Measurements from ENCODE around the gene DDI2.

The DDI2 gene

DNA sequence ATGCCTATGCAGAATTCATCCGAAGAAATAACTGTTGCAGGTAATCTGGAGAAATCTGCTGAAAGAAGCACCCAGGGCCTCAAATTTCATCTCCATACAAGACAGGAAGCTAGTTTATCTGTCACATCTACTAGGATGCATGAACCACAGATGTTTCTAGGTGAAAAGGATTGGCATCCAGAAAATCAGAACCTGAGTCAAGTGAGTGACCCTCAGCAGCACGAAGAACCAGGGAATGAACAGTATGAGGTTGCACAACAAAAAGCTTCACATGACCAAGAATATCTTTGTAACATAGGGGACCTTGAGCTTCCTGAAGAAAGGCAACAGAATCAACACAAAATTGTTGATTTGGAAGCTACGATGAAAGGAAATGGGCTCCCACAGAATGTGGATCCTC is 42.9 kb downstream of the DDI2 start:
- TF ChIP-seq, protein P1, sequence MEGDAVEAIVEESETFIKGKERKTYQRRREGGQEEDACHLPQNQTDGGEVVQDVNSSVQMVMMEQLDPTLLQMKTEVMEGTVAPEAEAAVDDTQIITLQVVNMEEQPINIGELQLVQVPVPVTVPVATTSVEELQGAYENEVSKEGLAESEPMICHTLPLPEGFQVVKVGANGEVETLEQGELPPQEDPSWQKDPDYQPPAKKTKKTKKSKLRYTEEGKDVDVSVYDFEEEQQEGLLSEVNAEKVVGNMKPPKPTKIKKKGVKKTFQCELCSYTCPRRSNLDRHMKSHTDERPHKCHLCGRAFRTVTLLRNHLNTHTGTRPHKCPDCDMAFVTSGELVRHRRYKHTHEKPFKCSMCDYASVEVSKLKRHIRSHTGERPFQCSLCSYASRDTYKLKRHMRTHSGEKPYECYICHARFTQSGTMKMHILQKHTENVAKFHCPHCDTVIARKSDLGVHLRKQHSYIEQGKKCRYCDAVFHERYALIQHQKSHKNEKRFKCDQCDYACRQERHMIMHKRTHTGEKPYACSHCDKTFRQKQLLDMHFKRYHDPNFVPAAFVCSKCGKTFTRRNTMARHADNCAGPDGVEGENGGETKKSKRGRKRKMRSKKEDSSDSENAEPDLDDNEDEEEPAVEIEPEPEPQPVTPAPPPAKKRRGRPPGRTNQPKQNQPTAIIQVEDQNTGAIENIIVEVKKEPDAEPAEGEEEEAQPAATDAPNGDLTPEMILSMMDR (IDR thresholded peaks at IDR 0.05; ENCODE audit: insufficient read depth, missing control alignments): no peak
- no peak for DNase-seq (ENCODE audit: insufficient read length, low spot score)
- FAIRE-seq: no peak

DNA sequence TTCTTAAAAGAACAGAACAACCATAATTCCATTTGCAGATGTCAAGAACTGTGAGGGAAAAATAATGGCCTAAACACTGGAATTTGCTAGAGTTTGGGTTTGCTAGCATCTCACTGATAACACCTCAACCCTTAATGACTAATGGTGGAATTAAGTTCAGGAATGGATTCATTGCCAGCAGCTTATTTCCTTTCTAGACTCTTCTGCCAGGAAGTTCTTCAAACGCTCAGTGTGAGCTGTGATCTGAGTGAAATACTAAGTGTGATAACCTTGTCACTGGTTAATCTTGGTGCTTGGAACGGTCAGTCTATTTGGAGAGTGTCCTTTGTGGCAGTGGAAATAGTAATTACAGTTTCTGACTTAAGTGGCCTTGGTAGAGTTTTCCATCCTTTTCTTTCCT is 45.2 kb downstream of the DDI2 start:
- FAIRE-seq: no peak
- TF ChIP-seq, protein P1 (IDR thresholded peaks at IDR 0.05; ENCODE audit: insufficient read depth, missing control alignments): no peak
- DNase-seq (ENCODE audit: insufficient read length, low spot score): no peak

DNA sequence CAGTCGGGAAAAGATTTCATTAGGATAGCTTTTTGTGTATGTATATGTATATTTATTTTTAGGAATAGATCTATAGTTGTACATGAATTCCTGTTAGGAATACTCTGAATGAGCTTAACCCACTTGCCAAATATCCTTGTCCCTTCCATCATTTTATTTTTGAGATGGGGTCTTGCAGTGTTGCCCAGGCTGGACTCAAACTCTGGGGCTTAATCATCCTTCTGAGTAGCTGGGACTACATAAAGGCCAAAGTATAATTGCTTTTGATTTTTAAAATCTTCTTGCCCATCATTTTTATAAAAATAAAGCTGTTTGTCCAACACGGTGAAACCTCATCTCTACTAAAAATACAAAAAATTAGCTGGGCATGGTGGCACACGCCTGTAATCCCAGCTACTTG is 46.7 kb downstream of the DDI2 start:
- TF ChIP-seq, protein P1 (IDR thresholded peaks at IDR 0.05; ENCODE audit: insufficient read depth, missing control alignments): no peak
- no peak for DNase-seq (ENCODE audit: insufficient read length, low spot score)
- FAIRE-seq: no peak

DNA sequence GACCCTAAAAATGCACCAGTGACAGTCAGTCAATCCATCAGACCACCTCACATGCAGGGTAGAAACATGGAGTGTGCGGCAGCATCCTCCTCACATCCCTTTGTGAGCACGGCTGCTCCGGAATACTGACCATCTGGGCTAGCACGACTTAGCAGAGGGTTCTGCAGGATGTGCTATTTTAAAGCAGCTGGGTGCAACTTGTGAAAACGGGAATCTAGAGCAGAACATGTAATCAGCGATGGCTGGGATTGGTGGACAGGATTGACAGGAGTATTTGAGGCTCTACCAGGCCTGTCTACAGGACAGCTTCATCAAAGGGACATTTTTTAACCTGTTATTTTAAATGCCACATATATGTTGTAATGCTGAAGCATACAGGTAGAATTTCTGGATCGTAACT is 50.1 kb downstream of the DDI2 start:
- TF ChIP-seq, protein P1 (IDR thresholded peaks at IDR 0.05; ENCODE audit: insufficient read depth, missing control alignments): no peak
- FAIRE-seq (no peak), DNase-seq (ENCODE audit: insufficient read length, low spot score) (no peak)

DNA sequence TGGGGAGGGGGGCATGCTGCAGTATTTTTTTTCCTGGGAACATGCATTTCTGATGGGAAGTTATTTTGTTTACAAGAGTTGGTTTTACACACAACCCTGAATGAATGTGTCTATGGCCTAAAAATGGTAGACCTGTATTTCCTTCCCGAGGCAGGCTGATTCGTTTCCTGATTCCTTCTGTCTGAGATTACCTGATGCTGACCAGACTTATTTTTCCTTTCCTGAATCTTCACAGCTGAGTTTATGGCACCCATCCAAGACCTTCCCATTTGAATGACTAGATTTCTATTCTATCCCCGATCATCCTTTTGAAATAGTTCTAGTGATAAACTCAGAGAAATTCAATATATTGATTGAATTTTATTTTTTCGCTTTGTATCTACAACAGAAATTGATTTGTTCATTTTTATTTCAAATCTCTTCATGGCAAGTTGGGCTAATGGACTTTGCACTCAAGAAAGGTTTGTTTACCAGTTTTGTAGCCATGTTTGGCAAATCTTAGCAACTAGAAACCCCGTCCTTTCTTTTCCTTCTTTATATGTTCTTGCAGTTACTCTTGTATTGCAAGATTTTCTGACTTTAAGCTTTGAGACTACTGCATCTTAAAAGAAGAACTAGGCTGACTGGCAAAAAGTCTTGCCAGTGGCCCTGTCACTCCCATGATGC is 51.0 kb downstream of the DDI2 start:
- DNase-seq (ENCODE audit: insufficient read length, low spot score) (no peak), FAIRE-seq (no peak)
- TF ChIP-seq, protein P1 (IDR thresholded peaks at IDR 0.05; ENCODE audit: insufficient read depth, missing control alignments): no peak

DNA sequence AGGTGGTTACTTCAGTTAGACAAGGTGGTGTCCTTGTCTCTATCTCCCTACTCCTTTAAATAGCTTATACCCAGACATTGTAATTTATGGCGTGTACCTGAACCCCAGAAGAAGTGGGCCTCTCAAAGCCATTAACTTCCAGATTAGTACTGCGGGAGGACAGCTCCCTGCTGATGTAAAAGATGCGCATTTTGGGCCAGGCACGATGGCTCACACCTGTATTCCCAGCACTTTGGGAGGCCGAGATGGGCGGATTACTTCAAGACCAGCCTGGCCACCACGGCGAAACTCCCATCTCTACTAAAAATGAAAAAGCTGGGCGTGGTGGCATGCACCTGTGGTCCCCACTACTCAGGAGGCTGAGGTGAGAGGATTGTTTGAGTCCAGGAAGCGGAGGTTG is 51.8 kb downstream of the DDI2 start:
- TF ChIP-seq, protein P1 (IDR thresholded peaks at IDR 0.05; ENCODE audit: insufficient read depth, missing control alignments): no peak
- DNase-seq (ENCODE audit: insufficient read length, low spot score) (no peak), FAIRE-seq (no peak)

DNA sequence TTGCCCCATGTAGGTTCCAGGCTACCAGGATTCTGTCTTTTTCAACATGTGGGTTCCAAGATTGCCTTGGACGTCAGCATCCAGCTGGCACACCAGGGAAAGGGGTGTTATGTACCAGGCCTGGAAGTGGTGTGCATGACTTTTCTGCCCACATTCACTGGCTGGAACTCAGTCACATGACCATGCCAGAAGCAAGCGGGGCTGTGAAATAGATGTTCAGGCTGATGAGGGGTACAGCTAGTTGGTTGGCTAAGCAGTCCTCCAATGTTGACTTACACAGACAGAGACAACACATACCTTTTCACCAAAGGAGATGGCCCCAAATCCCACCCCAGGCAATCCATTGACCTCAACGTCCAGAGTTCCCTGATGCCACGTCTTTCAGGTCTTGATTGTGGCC is 52.6 kb downstream of the DDI2 start:
- no peak for FAIRE-seq
- TF ChIP-seq, protein P1 (IDR thresholded peaks at IDR 0.05; ENCODE audit: insufficient read depth, missing control alignments): no peak
- DNase-seq (ENCODE audit: insufficient read length, low spot score): no peak

Data from D721Med (cell line).